NCI-H128 (cell line): ENCODE results near the gene FGF10.

Experiments used
- DNase-seq: peaks from one replicate; lab custom pipeline; 2025; ENCODE audit not compliant: unreplicated experiment; lab: John Stamatoyannopoulos, UW

FGF10 gene

GRCh38 chr5:44358421-44358820, 30.8 kb downstream of the FGF10 start:
- DNase-seq, result no peak

- DNase-seq, result no peak
Measured at GRCh38 chr5:44356231-44356630, 33.0 kb downstream of the FGF10 start.

- no peak for DNase-seq
Measured at GRCh38 chr5:44345871-44346270, 43.3 kb downstream of the FGF10 start.

GRCh38 chr5:44336708-44337107, 52.5 kb downstream of the FGF10 start:
- DNase-seq, result no peak

- no peak for DNase-seq
Measured at GRCh38 chr5:44334622-44335021, 54.6 kb downstream of the FGF10 start.

GRCh38 chr5:44332285-44332971, 56.8 kb downstream of the FGF10 start:
- DNase-seq, result no peak

GRCh38 chr5:44331471-44332050, 57.7 kb downstream of the FGF10 start:
- no peak for DNase-seq

- no peak for DNase-seq
Measured at GRCh38 chr5:44329716-44330115, 59.5 kb downstream of the FGF10 start.

GRCh38 chr5:44321144-44321725, 68.0 kb downstream of the FGF10 start:
- no peak for DNase-seq

GRCh38 chr5:44320188-44320587, 69.0 kb downstream of the FGF10 start:
- DNase-seq, result no peak

GRCh38 chr5:44318883-44319282, 70.3 kb downstream of the FGF10 start:
- DNase-seq, result no peak

- no peak for DNase-seq
Measured at GRCh38 chr5:44312374-44312773, 76.8 kb downstream of the FGF10 start.

- DNase-seq, result no peak
Measured at GRCh38 chr5:44300551-44300950, 88.7 kb downstream of the FGF10 start.

- no peak for DNase-seq
Measured at GRCh38 chr5:44299394-44299793, 89.8 kb downstream of the FGF10 start.

GRCh38 chr5:44294516-44294915, 94.7 kb downstream of the FGF10 start:
- DNase-seq, result no peak

- no peak for DNase-seq
Measured at GRCh38 chr5:44292736-44293135, 96.5 kb downstream of the FGF10 start.

GRCh38 chr5:44278469-44278868, 110.8 kb downstream of the FGF10 start:
- DNase-seq, result no peak

- no peak for DNase-seq
Measured at GRCh38 chr5:44275908-44276307, 113.3 kb downstream of the FGF10 start.

GRCh38 chr5:44275329-44275728, 113.9 kb downstream of the FGF10 start:
- DNase-seq, result no peak

GRCh38 chr5:44267909-44268308, 121.3 kb downstream of the FGF10 start:
- no peak for DNase-seq

GRCh38 chr5:44266882-44267576, 122.2 kb downstream of the FGF10 start:
- no peak for DNase-seq

- no peak for DNase-seq
Measured at GRCh38 chr5:44265713-44266112, 123.5 kb downstream of the FGF10 start.
